Esophagus squamous epithelium (tissue), 5 donors: ENCODE data around the gene CTNNAL1. TPM values are rescaled to one million over a fixed set of nuclear protein-coding genes. Genes with fewer than 3 reads are reported as not detected.

Source experiments
- DNase-seq: peaks from one replicate; lab custom pipeline; 2025; lab: John Stamatoyannopoulos, UW
- H3K27ac ChIP-seq, 4 donors: fragments of 200-600 bp; sonication (generic); one replicate each; pipeline ENCODE4 v1.5.1; 2016 to 2019; ENCODE audit warnings: mild to moderate bottlenecking in 1 of 4
- H3K27me3 ChIP-seq, 4 donors: fragments of 200-600 bp; sonication (generic); 1 replicate in 3 of 4; 2 replicates in 1 of 4; pipeline versions ENCODE4 v1.5.1 to v1.6.0; 2017 to 2021; ENCODE audit warnings: antibody characterized with exemption in 1 of 4
- H3K36me3 ChIP-seq, 3 donors: fragments of 200-600 bp; sonication (generic); one replicate each; pipeline ENCODE4 v1.5.1; 2016 to 2019
- H3K4me1 ChIP-seq, 3 donors: fragments of 200-600 bp; sonication (generic); one replicate each; pipeline ENCODE4 v1.5.1; 2017 to 2019
- H3K4me3 ChIP-seq, 4 donors: fragments of 200-600 bp; sonication (generic); 1 replicate in 3 of 4; 2 replicates in 1 of 4; pipeline ENCODE4 v1.5.1; 2016 to 2019; ENCODE audit warnings: mild to moderate bottlenecking in 2 of 4, moderate library complexity in 1 of 4
- H3K9me3 ChIP-seq, 3 donors: fragments of 200-600 bp; sonication (generic); one replicate each; pipeline ENCODE4 v1.5.1; 2016 to 2019
- CTCF ChIP-seq, 6 experiments: fragments of 450-650 bp in 4 of 6; fragments of 200-600 bp in 2 of 6; sonication (generic) in 2 of 6; IDR thresholded peaks; one replicate each; pipeline ENCODE4 v1.5.1; 2016 to 2019; ENCODE audit warnings: antibody characterized with exemption in 6 of 6, mild to moderate bottlenecking in 4 of 6, moderate library complexity in 4 of 6
- POLR2A ChIP-seq, 4 donors: fragments of 450-650 bp; IDR thresholded peaks; one replicate each; pipeline ENCODE4 v1.6.1; 2017; ENCODE audit warnings: antibody characterized with exemption in 4 of 4, mild to moderate bottlenecking in 4 of 4, moderate library complexity in 3 of 4
- WGBS, 2 donors: methylation state at CpG; one replicate each; pipeline ENCODE4 v1.1.5; 2018; 5-methylcytosine and 5-hydroxymethylcytosine counted together
- intact Hi-C: fragments of 100-400 bp; cut with DNase I; formaldehyde crosslinking; loops from one replicate; pipeline ENCODE4 v1.15.0; 2022
- total RNA-seq, 4 donors: library from RNA; depleted of rRNA; stranded (reverse); fragments of >200 nt; gene quantifications; one replicate each; pipeline ENCODE4 v1.1.0, GENCODE V29; 2016
- donor health status: DM: yes; HTN: yes; CAD: no.

The CTNNAL1 gene
- total RNA-seq, 4 donors from 2014 or later: 7.5 to 31.3 (median 15.7) TPM

GRCh38 chr9:109043578-109043977 is 30.3 kb upstream of the CTNNAL1 start:
- DNase-seq: no peak
- Histone ChIP-seq H3K27ac (no peak overlapping the region), H3K36me3 (peaks cover 0 to 84% (median 6%) of the 10 kb centered on the region in 3 donors), H3K4me3 (no peak overlapping the region), H3K27me3 (no peaks in the 10 kb centered on the region), H3K9me3 (no peaks in the 10 kb centered on the region), H3K4me1 (no peaks in the 10 kb centered on the region)
- 94 to 98% methylated on average over 3 to 4 of the region's 4 CpGs for WGBS, 2 donors
- TF ChIP-seq CTCF (IDR thresholded peaks at IDR 0.05): no peak
- TF ChIP-seq POLR2A (IDR thresholded peaks at IDR 0.05): no peak
- intact Hi-C loops: no loop called here

- no peaks in the 10 kb centered on the region for H3K9me3 ChIP-seq
- H3K4me3 ChIP-seq: no peak overlapping the region
- peaks cover 0 to 26% (median 4%) of the 10 kb centered on the region in 3 donors for H3K4me1 ChIP-seq
- H3K27me3 ChIP-seq: no peaks in the 10 kb centered on the region
- WGBS, 2 donors: 96 to 98% methylated on average over 4 of the region's 4 CpGs
- H3K27ac ChIP-seq: no peak overlapping the region
- TF ChIP-seq CTCF (IDR thresholded peaks at IDR 0.05) (no peak), POLR2A (IDR thresholded peaks at IDR 0.05) (no peak)
- intact Hi-C loops: no loop called here
- no peak for DNase-seq
- peaks cover 0 to 76% (median 4%) of the 10 kb centered on the region in 3 donors for H3K36me3 ChIP-seq
Observed at GRCh38 chr9:109040571-109040970, 27.3 kb upstream of the CTNNAL1 start.

GRCh38 chr9:109039539-109039938 is 26.2 kb upstream of the CTNNAL1 start:
- no peak overlapping the region for H3K27ac ChIP-seq
- no peak overlapping the region for H3K4me3 ChIP-seq
- no peak for DNase-seq
- H3K9me3 ChIP-seq: no peaks in the 10 kb centered on the region
- intact Hi-C loops: no loop called here
- 80 to 86% methylated on average over 4 of the region's 4 CpGs for WGBS, 2 donors
- H3K27me3 ChIP-seq: no peaks in the 10 kb centered on the region
- peaks cover 0 to 30% (median 4%) of the 10 kb centered on the region in 3 donors for H3K4me1 ChIP-seq
- TF ChIP-seq CTCF (IDR thresholded peaks at IDR 0.05) (no peak), POLR2A (IDR thresholded peaks at IDR 0.05) (no peak)
- H3K36me3 ChIP-seq: peaks cover 0 to 76% (median 4%) of the 10 kb centered on the region in 3 donors

- TF ChIP-seq POLR2A (IDR thresholded peaks at IDR 0.05) (no peak), CTCF (IDR thresholded peaks at IDR 0.05) (no peak)
- no peak for DNase-seq
- H3K4me1 ChIP-seq: peaks cover 0 to 30% (median 4%) of the 10 kb centered on the region in 3 donors
- WGBS, 2 donors: 76 to 81% methylated on average over 4 of the region's 4 CpGs
- no peak overlapping the region for H3K27ac ChIP-seq
- H3K9me3 ChIP-seq: no peaks in the 10 kb centered on the region
- H3K36me3 ChIP-seq: peaks cover 0 to 77% (median 10%) of the 10 kb centered on the region in 3 donors
- no peaks in the 10 kb centered on the region for H3K27me3 ChIP-seq
- H3K4me3 ChIP-seq: no peak overlapping the region
- intact Hi-C loops: no loop called here
Observed at GRCh38 chr9:109037946-109038715, 24.8 kb upstream of the CTNNAL1 start.
